Esophagus squamous epithelium (tissue), 4 donors: ENCODE data around the gene FRK.

Experiments
- POLR2A ChIP-seq, 4 donors: fragments of 450-650 bp; IDR thresholded peaks; one replicate each; pipeline ENCODE4 v1.6.1; 2017; ENCODE audit warnings: antibody characterized with exemption in 4 of 4, mild to moderate bottlenecking in 4 of 4, moderate library complexity in 3 of 4
- TF ChIP-seq, protein P1 (sequence below), 6 experiments: fragments of 450-650 bp in 4 of 6; fragments of 200-600 bp in 2 of 6; sonication (generic) in 2 of 6; IDR thresholded peaks; one replicate each; pipeline ENCODE4 v1.5.1; 2016 to 2019; ENCODE audit warnings: antibody characterized with exemption in 6 of 6, mild to moderate bottlenecking in 4 of 6, moderate library complexity in 4 of 6

DNA sequence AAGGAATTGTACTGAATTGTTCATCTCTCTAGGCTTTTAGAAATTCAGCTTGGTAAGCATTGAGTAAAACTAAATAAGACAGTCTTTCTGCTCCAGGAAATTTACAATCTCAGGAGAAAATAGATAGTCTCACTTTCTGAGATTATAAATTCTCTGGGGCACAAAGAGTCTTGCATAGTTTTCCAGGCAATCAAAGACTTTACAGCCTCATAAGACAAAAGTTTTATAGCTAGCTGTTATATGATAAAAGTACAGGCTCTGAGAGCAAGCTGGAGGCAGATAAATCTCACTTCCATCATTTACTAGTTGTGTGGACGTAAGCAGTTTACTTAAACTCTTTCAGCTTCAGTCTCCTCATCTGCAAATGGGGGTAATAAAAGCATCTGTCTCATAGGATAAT lies 11.4 kb downstream of the FRK start:
- TF ChIP-seq POLR2A (IDR thresholded peaks at IDR 0.05), result no peak
- TF ChIP-seq, protein P1, sequence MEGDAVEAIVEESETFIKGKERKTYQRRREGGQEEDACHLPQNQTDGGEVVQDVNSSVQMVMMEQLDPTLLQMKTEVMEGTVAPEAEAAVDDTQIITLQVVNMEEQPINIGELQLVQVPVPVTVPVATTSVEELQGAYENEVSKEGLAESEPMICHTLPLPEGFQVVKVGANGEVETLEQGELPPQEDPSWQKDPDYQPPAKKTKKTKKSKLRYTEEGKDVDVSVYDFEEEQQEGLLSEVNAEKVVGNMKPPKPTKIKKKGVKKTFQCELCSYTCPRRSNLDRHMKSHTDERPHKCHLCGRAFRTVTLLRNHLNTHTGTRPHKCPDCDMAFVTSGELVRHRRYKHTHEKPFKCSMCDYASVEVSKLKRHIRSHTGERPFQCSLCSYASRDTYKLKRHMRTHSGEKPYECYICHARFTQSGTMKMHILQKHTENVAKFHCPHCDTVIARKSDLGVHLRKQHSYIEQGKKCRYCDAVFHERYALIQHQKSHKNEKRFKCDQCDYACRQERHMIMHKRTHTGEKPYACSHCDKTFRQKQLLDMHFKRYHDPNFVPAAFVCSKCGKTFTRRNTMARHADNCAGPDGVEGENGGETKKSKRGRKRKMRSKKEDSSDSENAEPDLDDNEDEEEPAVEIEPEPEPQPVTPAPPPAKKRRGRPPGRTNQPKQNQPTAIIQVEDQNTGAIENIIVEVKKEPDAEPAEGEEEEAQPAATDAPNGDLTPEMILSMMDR (IDR thresholded peaks at IDR 0.05), result no peak
